ENCODE measurements around the gene SLC38A3. TPM values are rescaled to one million over a fixed set of nuclear protein-coding genes. Genes with fewer than 3 reads are reported as not detected.

Gene SLC38A3
- total and polyA plus RNA-seq, 2 donors (not counting 3 experiments of a cell fraction or from before 2014, with no cell fraction given) = 0.60 to 1.1 TPM

DNA sequence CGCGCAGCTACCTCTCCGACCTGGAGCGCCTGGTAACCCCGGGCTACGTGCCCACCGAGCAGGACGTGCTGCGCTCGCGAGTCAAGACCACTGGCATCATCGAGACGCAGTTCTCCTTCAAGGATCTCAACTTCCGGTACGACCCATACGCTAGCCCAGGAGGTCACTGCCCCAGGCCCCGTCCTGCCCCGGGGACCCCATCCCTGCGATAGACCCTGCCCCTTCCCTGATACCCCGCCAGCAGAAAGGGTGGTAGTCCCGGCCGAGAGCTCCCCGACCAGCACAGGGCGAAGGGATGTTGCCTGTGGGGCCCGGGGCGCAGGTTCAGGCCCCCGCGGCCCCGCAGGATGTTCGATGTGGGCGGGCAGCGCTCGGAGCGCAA, 11.3 kb upstream of the SLC38A3 start:
- DNase-seq (ENCODE audit: low read depth, low spot score) = no peak
- H4K20me1 ChIP-seq (replicated peaks; ENCODE audit: control insufficient read depth, extremely low read depth, insufficient read depth, low read length) = no peaks in the 10 kb centered on the region
- dilution Hi-C loops (cut with MboI; ENCODE audit: extremely low pct_ligation_motif_present, low sequenced_read_pairs) = no loop called here
- no TSS peak for BruUV-seq (replicated peaks)
- ChIA-PET POLR2A (no interaction called here), CTCF (interaction anchor here (1.2 to 12.0 kb wide), 21 partner anchors 10 to 349 kb away, joined by 3 to 314 read pairs (median 16); partner anchors contain the start of genes GNAI2, SEMA3B and SLC38A3)
- H3K9me3 ChIP-seq (replicated peaks; ENCODE audit: control insufficient read depth, insufficient read depth, low read length) = no peaks in the 10 kb centered on the region
- H3K36me3 ChIP-seq (ENCODE audit: control insufficient read depth in 2 of 2, extremely low read depth in 1 of 2, insufficient read depth in 2 of 2, low read length in 2 of 2) = no peaks in the 10 kb centered on the region
- intact Hi-C loops (cut with micrococcal nuclease) = loop anchor here (1.0 to 5.0 kb wide), 3 partner anchors 33 to 349 kb away; no protein-coding TSS in a partner anchor
- H3K4me3 ChIP-seq (replicated peaks in 1 of 3; ENCODE audit: insufficient read depth in 1 of 3, low read depth in 1 of 3, low read length in 3 of 3) = no peak overlapping the region
- no peak overlapping the region for H3K9ac ChIP-seq (replicated peaks; ENCODE audit: extremely low read depth, insufficient read depth, low read length)
- H3K4me1 ChIP-seq (ENCODE audit: control insufficient read depth, extremely low read depth, insufficient read depth, low read length) = peaks cover 5% of the 10 kb centered on the region
- H3K27me3 ChIP-seq (ENCODE audit: control insufficient read depth in 2 of 2, insufficient read depth in 2 of 2, low read length in 2 of 2) = peaks cover 11 to 13% of the 10 kb centered on the region in 2 experiments
- H3K27ac ChIP-seq (ENCODE audit: insufficient read depth, low read depth, low read length) = no peak overlapping the region
- H3K79me2 ChIP-seq (ENCODE audit: control insufficient read depth, insufficient read depth, low read length) = no peaks in the 10 kb centered on the region
- H3K4me2 ChIP-seq (ENCODE audit: insufficient read depth, low read length) = no peak overlapping the region
- TF ChIP-seq GATA2 (IDR thresholded peaks at IDR 0.05; ENCODE audit: insufficient read depth, insufficient read length, low read depth, low read length) = no peak
- H2AFZ ChIP-seq (ENCODE audit: low read depth, low read length) = no peak overlapping the region
- FAIRE-seq = no peak
- no peaks in the 10 kb centered on the region for H3K9me1 ChIP-seq (replicated peaks; ENCODE audit: control insufficient read depth, extremely low read depth, insufficient read depth, low read length)

DNA sequence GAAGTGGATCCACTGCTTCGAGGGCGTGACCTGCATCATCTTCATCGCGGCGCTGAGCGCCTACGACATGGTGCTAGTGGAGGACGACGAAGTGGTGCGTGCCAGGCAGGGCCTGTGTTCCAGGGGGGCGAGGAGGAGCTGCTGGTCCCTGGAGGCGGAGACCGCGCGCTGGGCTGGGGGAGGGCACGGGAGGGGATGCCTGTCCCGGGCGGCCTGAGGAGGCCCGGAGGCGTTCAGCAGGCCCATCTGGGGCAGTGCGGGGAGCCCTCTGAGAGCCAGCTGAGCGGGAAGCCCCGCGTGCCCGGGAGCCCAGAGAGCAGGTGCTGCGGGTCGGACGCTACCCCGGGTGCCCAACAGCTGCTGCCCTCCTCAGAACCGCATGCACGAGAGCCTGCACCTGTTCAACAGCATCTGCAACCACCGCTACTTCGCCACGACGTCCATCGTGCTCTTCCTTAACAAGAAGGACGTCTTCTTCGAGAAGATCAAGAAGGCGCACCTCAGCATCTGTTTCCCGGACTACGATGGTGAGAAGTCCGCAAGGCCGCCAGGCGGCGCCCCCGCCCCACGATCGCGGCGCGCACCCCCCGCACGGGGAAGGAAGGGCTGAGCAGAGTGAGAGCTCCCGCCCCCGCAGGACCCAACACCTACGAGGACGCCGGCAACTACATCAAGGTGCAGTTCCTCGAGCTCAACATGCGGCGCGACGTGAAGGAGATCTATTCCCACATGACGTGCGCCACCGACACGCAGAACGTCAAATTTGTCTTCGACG, 10.8 kb upstream of the SLC38A3 start:
- peak; percentile 86 for FAIRE-seq
- BruUV-seq (replicated peaks) = no TSS peak
- H3K4me1 ChIP-seq (ENCODE audit: control insufficient read depth, extremely low read depth, insufficient read depth, low read length) = peaks cover 5% of the 10 kb centered on the region
- no peaks in the 10 kb centered on the region for H3K9me1 ChIP-seq (replicated peaks; ENCODE audit: control insufficient read depth, extremely low read depth, insufficient read depth, low read length)
- no peak overlapping the region for H3K4me3 ChIP-seq (replicated peaks in 1 of 3; ENCODE audit: insufficient read depth in 1 of 3, low read depth in 1 of 3, low read length in 3 of 3)
- TF ChIP-seq GATA2 (IDR thresholded peaks at IDR 0.05; ENCODE audit: insufficient read depth, insufficient read length, low read depth, low read length) (no peak), JUN (IDR thresholded peaks at IDR 0.05; ENCODE audit: borderline replicate concordance, insufficient read depth, insufficient read length, low read depth) (no peak), FOS (IDR thresholded peaks at IDR 0.05; ENCODE audit: borderline replicate concordance, insufficient read depth, low read length) (no peak), POLR2AphosphoS5 (IDR thresholded peaks at IDR 0.05; ENCODE audit: insufficient read depth, low read depth, low read length) (no peak), MYC (IDR thresholded peaks at IDR 0.05; ENCODE audit: low read depth, low read length) (no peak), EZH2 (IDR thresholded peaks at IDR 0.05; ENCODE audit: borderline replicate concordance, low read depth, low read length, severe bottlenecking) (peak; percentile 45), POLR2A (IDR thresholded peaks at IDR 0.05; ENCODE audit: low read depth, low read length) (no peak)
- TF ChIP-seq, protein P1, sequence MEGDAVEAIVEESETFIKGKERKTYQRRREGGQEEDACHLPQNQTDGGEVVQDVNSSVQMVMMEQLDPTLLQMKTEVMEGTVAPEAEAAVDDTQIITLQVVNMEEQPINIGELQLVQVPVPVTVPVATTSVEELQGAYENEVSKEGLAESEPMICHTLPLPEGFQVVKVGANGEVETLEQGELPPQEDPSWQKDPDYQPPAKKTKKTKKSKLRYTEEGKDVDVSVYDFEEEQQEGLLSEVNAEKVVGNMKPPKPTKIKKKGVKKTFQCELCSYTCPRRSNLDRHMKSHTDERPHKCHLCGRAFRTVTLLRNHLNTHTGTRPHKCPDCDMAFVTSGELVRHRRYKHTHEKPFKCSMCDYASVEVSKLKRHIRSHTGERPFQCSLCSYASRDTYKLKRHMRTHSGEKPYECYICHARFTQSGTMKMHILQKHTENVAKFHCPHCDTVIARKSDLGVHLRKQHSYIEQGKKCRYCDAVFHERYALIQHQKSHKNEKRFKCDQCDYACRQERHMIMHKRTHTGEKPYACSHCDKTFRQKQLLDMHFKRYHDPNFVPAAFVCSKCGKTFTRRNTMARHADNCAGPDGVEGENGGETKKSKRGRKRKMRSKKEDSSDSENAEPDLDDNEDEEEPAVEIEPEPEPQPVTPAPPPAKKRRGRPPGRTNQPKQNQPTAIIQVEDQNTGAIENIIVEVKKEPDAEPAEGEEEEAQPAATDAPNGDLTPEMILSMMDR (IDR thresholded peaks at IDR 0.05; ENCODE audit: extremely low read depth in 1 of 2, insufficient read depth in 1 of 2, low read depth in 1 of 2, low read length in 2 of 2) = peak; percentile 80 to 94
- TF ChIP-seq, protein P2, sequence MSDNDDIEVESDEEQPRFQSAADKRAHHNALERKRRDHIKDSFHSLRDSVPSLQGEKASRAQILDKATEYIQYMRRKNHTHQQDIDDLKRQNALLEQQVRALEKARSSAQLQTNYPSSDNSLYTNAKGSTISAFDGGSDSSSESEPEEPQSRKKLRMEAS (IDR thresholded peaks at IDR 0.05; ENCODE audit: insufficient read depth, insufficient read length) = no peak
- H4K20me1 ChIP-seq (replicated peaks; ENCODE audit: control insufficient read depth, extremely low read depth, insufficient read depth, low read length) = no peaks in the 10 kb centered on the region
- CTCF ChIA-PET = interaction anchor here (0.6 to 12.0 kb wide), 30 partner anchors 10 to 348 kb away, joined by 3 to 314 read pairs (median 9); partner anchors contain the start of genes GNAI2, HYAL2, SEMA3B and SLC38A3
- H3K27ac ChIP-seq (ENCODE audit: insufficient read depth, low read depth, low read length) = no peak overlapping the region
- peak overlapping the region; percentile 11 for H2AFZ ChIP-seq (ENCODE audit: low read depth, low read length)
- no peaks in the 10 kb centered on the region for H3K36me3 ChIP-seq (ENCODE audit: control insufficient read depth in 2 of 2, extremely low read depth in 1 of 2, insufficient read depth in 2 of 2, low read length in 2 of 2)
- peak; percentile 71 for DNase-seq (ENCODE audit: low read depth, low spot score)
- dilution Hi-C loops (cut with MboI; ENCODE audit: extremely low pct_ligation_motif_present, low sequenced_read_pairs) (no loop called here), intact Hi-C loops (cut with micrococcal nuclease) (loop anchor here (1.0 to 5.0 kb wide), 3 partner anchors 32 to 348 kb away; no protein-coding TSS in a partner anchor)
- no peaks in the 10 kb centered on the region for H3K9me3 ChIP-seq (replicated peaks; ENCODE audit: control insufficient read depth, insufficient read depth, low read length)
- POLR2A ChIA-PET = interaction anchor here (1.6 kb wide), 1 partner anchor 31 kb away, joined by 7 read pairs; no protein-coding TSS in a partner anchor
- peaks cover 11 to 13% of the 10 kb centered on the region in 2 experiments for H3K27me3 ChIP-seq (ENCODE audit: control insufficient read depth in 2 of 2, insufficient read depth in 2 of 2, low read length in 2 of 2)
- H3K79me2 ChIP-seq (ENCODE audit: control insufficient read depth, insufficient read depth, low read length) = no peaks in the 10 kb centered on the region
- no peak overlapping the region for H3K9ac ChIP-seq (replicated peaks; ENCODE audit: extremely low read depth, insufficient read depth, low read length)
- H3K4me2 ChIP-seq (ENCODE audit: insufficient read depth, low read length) = no peak overlapping the region
